ENCODE data around the gene CFAP74. TPM values are rescaled to one million over a fixed set of nuclear protein-coding genes. Genes with fewer than 3 reads are reported as not detected.

CFAP74 gene
- total and polyA plus RNA-seq, 3 donors from 2014 or later = 16.4 to 25.5 (median 24.9) TPM

DNA sequence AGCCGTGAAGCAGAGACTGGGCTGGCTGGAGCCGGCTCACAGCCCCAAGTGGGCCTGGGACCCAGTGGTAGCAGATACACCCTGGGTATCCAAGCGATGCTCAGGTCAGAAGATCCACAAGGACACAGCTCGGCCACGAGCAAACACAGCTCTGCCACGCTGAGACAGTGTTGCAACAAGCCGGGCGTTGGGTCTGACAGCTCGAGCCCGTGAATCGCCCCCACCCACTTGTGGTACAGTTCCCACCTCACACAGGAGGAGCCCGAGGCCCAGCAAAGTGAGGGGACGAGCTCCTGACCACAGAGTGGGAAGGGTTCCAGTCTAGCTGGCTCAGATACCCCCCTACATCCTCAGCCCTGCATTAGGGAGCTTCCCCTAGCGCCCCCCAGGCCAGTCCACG lies 37.7 kb upstream of the CFAP74 start:
- Histone ChIP-seq H3K9me3 (no peaks in the 10 kb centered on the region), H3K4me3 (no peak overlapping the region), H3K4me1 (peaks cover 5% of the 10 kb centered on the region), H3K27ac (no peak overlapping the region), H3K27me3 (no peaks in the 10 kb centered on the region), H3K36me3 (ENCODE audit: low read depth, missing control alignments) (no peaks in the 10 kb centered on the region)
- WGBS, 2 donors = 84 to 85% methylated on average over 14 to 15 of the region's 15 CpGs
- no peak for DNase-seq
- intact Hi-C loops (cut with DNase I; ENCODE audit: low total_unique reads) = loop anchor here (5.0 kb wide), 1 partner anchor 99 kb away; no protein-coding TSS in a partner anchor
- TF ChIP-seq, protein P1, sequence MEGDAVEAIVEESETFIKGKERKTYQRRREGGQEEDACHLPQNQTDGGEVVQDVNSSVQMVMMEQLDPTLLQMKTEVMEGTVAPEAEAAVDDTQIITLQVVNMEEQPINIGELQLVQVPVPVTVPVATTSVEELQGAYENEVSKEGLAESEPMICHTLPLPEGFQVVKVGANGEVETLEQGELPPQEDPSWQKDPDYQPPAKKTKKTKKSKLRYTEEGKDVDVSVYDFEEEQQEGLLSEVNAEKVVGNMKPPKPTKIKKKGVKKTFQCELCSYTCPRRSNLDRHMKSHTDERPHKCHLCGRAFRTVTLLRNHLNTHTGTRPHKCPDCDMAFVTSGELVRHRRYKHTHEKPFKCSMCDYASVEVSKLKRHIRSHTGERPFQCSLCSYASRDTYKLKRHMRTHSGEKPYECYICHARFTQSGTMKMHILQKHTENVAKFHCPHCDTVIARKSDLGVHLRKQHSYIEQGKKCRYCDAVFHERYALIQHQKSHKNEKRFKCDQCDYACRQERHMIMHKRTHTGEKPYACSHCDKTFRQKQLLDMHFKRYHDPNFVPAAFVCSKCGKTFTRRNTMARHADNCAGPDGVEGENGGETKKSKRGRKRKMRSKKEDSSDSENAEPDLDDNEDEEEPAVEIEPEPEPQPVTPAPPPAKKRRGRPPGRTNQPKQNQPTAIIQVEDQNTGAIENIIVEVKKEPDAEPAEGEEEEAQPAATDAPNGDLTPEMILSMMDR (IDR thresholded peaks at IDR 0.05) = no peak
- no peak for TF ChIP-seq POLR2A (IDR thresholded peaks at IDR 0.05)

- no peaks in the 10 kb centered on the region for H3K9me3 ChIP-seq
- no peak for DNase-seq
- intact Hi-C loops (cut with DNase I; ENCODE audit: low total_unique reads) = no loop called here
- TF ChIP-seq, protein P1 (IDR thresholded peaks at IDR 0.05) = no peak
- TF ChIP-seq POLR2A (IDR thresholded peaks at IDR 0.05) = no peak
- H3K36me3 ChIP-seq (ENCODE audit: low read depth, missing control alignments) = no peaks in the 10 kb centered on the region
- H3K4me3 ChIP-seq = no peak overlapping the region
- no peak overlapping the region for H3K27ac ChIP-seq
- H3K4me1 ChIP-seq = no peaks in the 10 kb centered on the region
- 83 to 91% methylated on average over 8 of the region's 8 CpGs for WGBS, 2 donors
- H3K27me3 ChIP-seq = no peaks in the 10 kb centered on the region
Measured at GRCh38 chr1:2039251-2039650, 35.7 kb upstream of the CFAP74 start.

- Histone ChIP-seq H3K4me3 (no peak overlapping the region), H3K4me1 (no peaks in the 10 kb centered on the region), H3K36me3 (ENCODE audit: low read depth, missing control alignments) (no peaks in the 10 kb centered on the region), H3K27ac (no peak overlapping the region), H3K9me3 (no peaks in the 10 kb centered on the region), H3K27me3 (no peaks in the 10 kb centered on the region)
- DNase-seq = no peak
- intact Hi-C loops (cut with DNase I; ENCODE audit: low total_unique reads) = no loop called here
- TF ChIP-seq, protein P1 (IDR thresholded peaks at IDR 0.05) = no peak
- no peak for TF ChIP-seq POLR2A (IDR thresholded peaks at IDR 0.05)
- 92% methylated on average over 8 of the region's 8 CpGs for WGBS, 2 donors
Measured at GRCh38 chr1:2038229-2038628, 34.6 kb upstream of the CFAP74 start.

DNA sequence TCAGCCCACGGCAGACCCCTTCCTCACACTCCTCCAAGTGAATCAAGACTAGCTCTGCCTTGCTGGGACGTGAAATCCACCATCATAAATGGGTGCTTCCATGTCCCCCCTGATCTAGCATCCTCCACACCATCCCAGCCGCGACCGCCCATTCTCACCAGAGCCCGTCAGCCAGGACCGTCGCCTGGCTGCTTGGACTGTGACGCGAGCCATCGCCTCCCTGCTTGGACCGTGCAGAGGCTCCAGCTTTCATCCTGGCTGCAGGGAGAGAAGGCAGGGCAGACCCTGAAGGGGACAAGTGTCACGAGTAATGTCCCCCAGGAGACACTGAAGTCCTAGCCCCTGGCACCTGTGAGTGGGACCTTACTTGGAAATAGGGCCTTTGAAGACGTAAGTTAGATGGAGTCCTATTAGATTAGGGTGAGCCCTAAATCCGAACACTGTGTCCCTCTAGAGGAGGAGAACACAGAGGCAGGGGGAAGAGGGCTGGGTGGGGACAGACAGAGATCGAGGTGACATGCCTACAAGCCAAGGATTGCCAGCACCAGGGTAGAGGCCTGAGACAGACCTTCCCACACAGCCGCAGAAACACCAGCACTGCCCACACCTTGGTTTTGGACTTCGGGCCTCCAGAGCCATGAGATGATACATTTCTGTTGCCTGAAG lies 33.9 kb upstream of the CFAP74 start:
- no peak for DNase-seq
- TF ChIP-seq, protein P1 (IDR thresholded peaks at IDR 0.05) = no peak
- no peak for TF ChIP-seq POLR2A (IDR thresholded peaks at IDR 0.05)
- 87 to 88% methylated on average over 18 of the region's 18 CpGs for WGBS, 2 donors
- no peak overlapping the region for H3K4me3 ChIP-seq
- no peak overlapping the region for H3K27ac ChIP-seq
- no peaks in the 10 kb centered on the region for H3K9me3 ChIP-seq
- H3K4me1 ChIP-seq = peaks cover under 1% of the 10 kb centered on the region
- H3K36me3 ChIP-seq (ENCODE audit: low read depth, missing control alignments) = no peaks in the 10 kb centered on the region
- intact Hi-C loops (cut with DNase I; ENCODE audit: low total_unique reads) = no loop called here
- no peaks in the 10 kb centered on the region for H3K27me3 ChIP-seq

GRCh38 chr1:2036287-2036686 lies 32.7 kb upstream of the CFAP74 start:
- no peak for TF ChIP-seq POLR2A (IDR thresholded peaks at IDR 0.05)
- TF ChIP-seq, protein P1 (IDR thresholded peaks at IDR 0.05) = no peak
- no peak for DNase-seq
- Histone ChIP-seq H3K36me3 (ENCODE audit: low read depth, missing control alignments) (no peaks in the 10 kb centered on the region), H3K27ac (no peak overlapping the region), H3K27me3 (no peaks in the 10 kb centered on the region), H3K4me1 (peaks cover 6% of the 10 kb centered on the region), H3K9me3 (no peaks in the 10 kb centered on the region), H3K4me3 (no peak overlapping the region)
- intact Hi-C loops (cut with DNase I; ENCODE audit: low total_unique reads) = no loop called here
- WGBS, 2 donors = 96 to 100% methylated on average over 1 to 14 of the region's 15 CpGs

Measured in testis (tissue), 3 donors.